GM10266 (cell line): ENCODE measurements around the gene PTPRM.

Experiments used
- DNase-seq: peaks from one replicate; pipeline ENCODE4 v3.0.0; 2012; ENCODE audit errors: extremely low spot score
- TF ChIP-seq, protein P1 (sequence below): IDR thresholded peaks from 2 replicates; pipeline ENCODE4 v1.5.1; 2012; ENCODE audit warnings: mild to moderate bottlenecking, low read depth; ENCODE audit not compliant: control insufficient read depth, insufficient read depth; ENCODE audit errors: missing control alignments

Gene PTPRM

DNA sequence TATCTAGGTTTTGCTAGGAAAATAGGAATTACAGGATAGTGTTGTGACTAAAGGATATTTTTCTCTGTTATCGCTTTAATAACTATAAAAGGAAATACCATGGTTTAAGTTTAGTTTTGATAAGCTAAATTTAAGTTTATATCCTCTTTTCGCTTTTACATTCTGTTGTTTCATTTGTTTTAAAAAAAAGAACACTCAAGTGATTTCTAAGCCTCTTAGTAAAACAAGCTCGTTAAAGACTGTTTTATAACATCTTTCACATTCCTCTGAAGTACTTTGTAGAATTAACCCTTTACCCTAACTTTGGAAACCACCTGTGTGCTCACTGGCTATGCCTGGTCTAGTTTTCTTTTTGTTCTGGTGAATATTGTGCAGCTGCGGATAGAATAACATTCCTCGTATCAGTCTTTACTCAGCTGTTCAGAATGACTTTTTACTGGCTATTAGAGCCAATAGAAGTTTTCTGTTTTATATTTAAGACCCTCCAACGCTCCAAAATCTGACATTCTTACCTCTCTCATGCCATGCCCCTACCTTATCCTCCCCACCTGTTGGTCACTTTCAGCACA lies 183.1 kb downstream of the PTPRM start:
- DNase-seq = no peak
- TF ChIP-seq, protein P1, sequence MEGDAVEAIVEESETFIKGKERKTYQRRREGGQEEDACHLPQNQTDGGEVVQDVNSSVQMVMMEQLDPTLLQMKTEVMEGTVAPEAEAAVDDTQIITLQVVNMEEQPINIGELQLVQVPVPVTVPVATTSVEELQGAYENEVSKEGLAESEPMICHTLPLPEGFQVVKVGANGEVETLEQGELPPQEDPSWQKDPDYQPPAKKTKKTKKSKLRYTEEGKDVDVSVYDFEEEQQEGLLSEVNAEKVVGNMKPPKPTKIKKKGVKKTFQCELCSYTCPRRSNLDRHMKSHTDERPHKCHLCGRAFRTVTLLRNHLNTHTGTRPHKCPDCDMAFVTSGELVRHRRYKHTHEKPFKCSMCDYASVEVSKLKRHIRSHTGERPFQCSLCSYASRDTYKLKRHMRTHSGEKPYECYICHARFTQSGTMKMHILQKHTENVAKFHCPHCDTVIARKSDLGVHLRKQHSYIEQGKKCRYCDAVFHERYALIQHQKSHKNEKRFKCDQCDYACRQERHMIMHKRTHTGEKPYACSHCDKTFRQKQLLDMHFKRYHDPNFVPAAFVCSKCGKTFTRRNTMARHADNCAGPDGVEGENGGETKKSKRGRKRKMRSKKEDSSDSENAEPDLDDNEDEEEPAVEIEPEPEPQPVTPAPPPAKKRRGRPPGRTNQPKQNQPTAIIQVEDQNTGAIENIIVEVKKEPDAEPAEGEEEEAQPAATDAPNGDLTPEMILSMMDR = no peak

DNA sequence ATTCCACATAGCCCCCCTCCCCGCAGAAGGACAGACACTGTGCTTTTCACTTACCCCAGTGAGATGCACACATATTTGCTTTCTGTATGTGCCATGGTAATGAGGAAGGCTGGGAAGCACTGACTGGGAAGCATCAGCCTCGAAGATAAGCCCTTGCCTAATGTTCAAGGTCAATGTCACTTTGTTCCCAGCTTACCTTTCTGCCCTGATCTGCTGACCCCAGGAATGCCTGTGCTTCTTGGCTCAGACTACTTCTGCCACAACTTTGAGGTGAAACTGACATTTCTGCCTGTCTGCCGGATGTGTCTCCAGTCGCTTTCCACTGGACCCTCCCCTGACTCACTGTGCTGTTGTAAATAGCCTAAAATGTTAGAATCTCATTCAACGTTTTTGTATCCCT lies 183.8 kb downstream of the PTPRM start:
- DNase-seq = no peak
- TF ChIP-seq, protein P1 = no peak

DNA sequence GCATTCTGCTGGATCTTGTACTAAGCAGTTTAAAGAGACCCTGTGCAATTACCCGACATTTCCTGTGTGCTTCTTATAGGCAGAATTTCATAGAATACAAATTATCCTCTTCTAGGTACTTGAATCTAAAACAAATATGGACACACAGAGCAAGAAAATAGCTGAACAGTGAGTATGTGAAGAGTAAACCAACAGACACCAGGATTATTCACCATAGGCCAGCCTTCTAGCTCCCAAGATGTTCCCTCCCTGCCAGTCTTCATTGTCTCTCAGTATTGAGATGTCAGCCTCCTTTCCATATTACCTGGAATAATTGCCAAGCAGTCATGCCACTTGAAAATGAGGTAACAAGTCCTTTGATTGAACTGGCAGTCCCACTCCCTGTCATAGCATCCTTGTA lies 187.1 kb downstream of the PTPRM start:
- TF ChIP-seq, protein P1 = no peak
- no peak for DNase-seq

DNA sequence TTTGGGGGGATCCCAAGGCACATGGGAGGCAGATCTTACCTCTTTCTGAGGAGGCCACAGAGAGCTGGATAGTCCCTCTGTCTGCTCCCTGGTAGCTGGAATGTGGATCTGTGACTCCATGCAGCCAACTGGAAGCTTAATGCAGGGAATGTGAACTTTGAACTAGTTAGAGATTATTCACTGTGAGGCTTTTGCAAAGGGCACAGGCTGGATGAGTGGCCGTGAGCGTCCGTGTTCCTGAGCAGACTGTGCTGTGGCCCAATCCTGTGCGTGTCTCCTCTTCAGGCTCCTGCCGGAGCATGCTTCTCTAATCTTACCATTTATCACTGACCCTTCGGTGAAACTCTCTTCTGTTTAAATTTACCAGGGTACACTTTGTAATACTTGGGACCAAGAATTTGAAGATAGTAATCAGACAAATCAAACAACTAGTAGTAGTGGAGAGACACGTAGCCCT lies 187.6 kb downstream of the PTPRM start:
- no peak for DNase-seq
- TF ChIP-seq, protein P1 = no peak

DNA sequence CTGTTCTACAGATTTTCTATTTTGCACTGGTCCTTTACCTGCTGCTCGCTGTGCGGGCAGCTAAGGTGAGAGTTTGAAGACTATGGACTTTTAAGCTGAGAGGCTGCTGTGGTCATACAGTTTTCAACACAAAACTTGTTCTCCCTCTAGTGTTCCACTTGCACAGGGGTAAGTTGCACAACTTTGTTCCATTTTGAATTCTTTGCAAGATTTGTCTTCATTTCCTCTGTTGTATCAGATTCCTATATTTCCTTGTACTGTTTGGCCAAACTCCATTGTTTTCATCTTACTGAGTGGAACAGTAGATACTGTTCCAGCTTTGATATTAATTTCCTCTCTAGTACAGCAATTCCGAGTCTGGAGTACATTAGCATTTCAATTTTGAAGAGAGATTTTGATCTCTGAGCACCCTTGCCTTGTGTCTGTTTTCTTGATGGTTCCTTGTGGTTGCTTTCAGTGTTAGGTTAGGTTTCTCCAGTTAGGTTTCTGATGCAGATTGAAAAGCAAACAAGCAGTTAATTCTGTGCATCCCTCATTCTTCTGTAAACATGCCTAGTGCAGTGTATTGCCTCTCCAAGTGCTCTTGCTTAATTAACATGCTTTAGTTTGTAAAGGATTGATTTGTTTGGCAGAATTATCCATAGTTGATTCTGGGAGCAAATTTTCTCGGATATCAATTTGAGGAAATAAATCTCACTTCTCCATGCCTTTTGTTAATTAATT lies 188.8 kb downstream of the PTPRM start:
- TF ChIP-seq, protein P1 = no peak
- DNase-seq = no peak

DNA sequence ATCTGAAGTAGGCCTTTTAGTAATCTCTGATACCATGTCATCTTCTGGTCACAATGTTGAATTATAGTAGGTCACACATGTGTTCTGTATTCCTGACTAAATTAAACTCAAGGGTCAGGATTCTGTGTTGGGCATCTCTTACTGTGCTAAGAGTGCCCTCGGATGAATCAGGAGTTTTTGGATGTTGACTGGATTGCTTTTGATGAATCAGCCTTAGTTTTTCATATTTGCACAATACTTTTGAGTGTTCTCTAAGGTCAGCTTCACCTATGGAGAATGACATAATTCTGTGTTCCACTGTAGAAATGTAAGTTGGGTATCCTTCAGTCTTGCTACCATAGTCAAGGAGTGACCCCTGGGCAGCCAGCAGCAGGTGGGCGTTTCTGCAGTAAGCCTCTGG lies 190.1 kb downstream of the PTPRM start:
- TF ChIP-seq, protein P1 = no peak

DNA sequence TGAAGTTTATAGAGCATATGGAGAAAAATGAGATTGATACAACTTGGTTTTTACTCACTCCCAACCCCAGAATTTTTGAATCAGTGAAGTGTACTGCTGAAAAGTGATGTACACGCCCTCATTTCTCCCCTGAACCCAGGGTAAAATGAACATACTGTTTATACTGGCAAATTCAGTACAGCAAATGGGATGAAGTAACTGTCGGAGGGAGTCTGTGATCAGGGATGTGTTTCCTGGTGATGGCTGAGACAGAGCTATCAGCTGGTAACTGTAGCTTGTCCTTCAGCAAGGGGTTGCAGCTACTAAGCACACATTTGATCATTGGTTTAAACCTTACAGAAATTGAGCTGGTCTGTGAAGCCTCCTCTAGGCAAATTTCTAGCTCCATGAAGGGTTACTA lies 191.6 kb downstream of the PTPRM start:
- DNase-seq = no peak
- TF ChIP-seq, protein P1 = no peak

More for the DNA sequence above, 190.1 kb downstream of the PTPRM start:
- no peak for DNase-seq
